H1 (cell line): ENCODE measurements around the gene UTP20. TPM values are rescaled to one million over a fixed set of nuclear protein-coding genes. Genes with fewer than 3 reads are reported as not detected.

Source experiments
- CTCF ChIA-PET: fragments of 300-600 bp; sonication (Branson Sonifier 250); formaldehyde crosslinking; loops from one replicate; lab custom pipeline; 2021; ENCODE audit not compliant: partially characterized antibody; lab: Charles Lee
- POLR2A ChIA-PET: fragments of 300-600 bp; sonication (Branson Sonifier 250); formaldehyde crosslinking; loops from one replicate; lab custom pipeline; 2021; ENCODE audit warnings: inconsistent platforms; ENCODE audit not compliant: partially characterized antibody; lab: Charles Lee
- DNase-seq, 2 experiments: peaks; one replicate each; pipeline versions ENCODE4 v3.0.0 to v3.0.0-alpha.2; 2010 to 2022; ENCODE audit warnings: low spot score in 2 of 2, low read depth in 1 of 2, mixed read lengths in 1 of 2
- FAIRE-seq: peaks from 2 replicates; lab custom pipeline; 2011; peaks lifted over from hg19 to GRCh38; lab: Jason Lieb, UNC
- H2AFZ ChIP-seq: 2 replicates; pipeline ENCODE4 v1.8.1; 2012; ENCODE audit warnings: low read length, inconsistent platforms
- H2AK5ac ChIP-seq: 2 replicates; pipeline ENCODE4 v1.6.1; 2013; ENCODE audit warnings: low read depth, low read length
- H2BK120ac ChIP-seq: replicated peaks from 2 replicates; pipeline ENCODE3; 2013; ENCODE audit warnings: low read depth, low read length, inconsistent platforms
- H2BK12ac ChIP-seq: 2 replicates; pipeline ENCODE4 v1.6.1; 2013; ENCODE audit warnings: low read depth, low read length
- H2BK15ac ChIP-seq: 2 replicates; pipeline ENCODE4 v1.6.1; 2013; ENCODE audit warnings: low read length
- H2BK20ac ChIP-seq: 2 replicates; pipeline ENCODE4 v1.6.1; 2013; ENCODE audit warnings: low read length
- H2BK5ac ChIP-seq: 2 replicates; pipeline ENCODE4 v1.6.1; 2013; ENCODE audit warnings: low read depth, low read length
- H3K14ac ChIP-seq: 2 replicates; pipeline ENCODE4 v1.6.1; 2013; ENCODE audit warnings: inconsistent platforms; ENCODE audit not compliant: insufficient read length
- H3K18ac ChIP-seq: 2 replicates; pipeline ENCODE4 v1.6.1; 2013; ENCODE audit warnings: low read length; ENCODE audit errors: extremely low read depth
- H3K23ac ChIP-seq: 2 replicates; pipeline ENCODE4 v1.6.1; 2013; ENCODE audit warnings: inconsistent platforms; ENCODE audit not compliant: insufficient read length
- H3K23me2 ChIP-seq: 2 replicates; pipeline ENCODE4 v1.6.1; 2013; ENCODE audit warnings: low read depth, low read length
- H3K27ac ChIP-seq: 2 replicates; pipeline ENCODE4 v1.6.1; 2011; ENCODE audit warnings: low read depth, low read length, inconsistent platforms
- H3K27me3 ChIP-seq, 4 experiments: replicated peaks in 1 of 4; 1 replicate in 1 of 4; 2 replicates in 3 of 4; pipeline versions ENCODE4 v1.6.1 to v1.8.1; 2011 to 2013; ENCODE audit warnings: low read length in 3 of 4, mild to moderate bottlenecking in 3 of 4, inconsistent platforms in 2 of 4, mixed read lengths in 2 of 4, moderate library complexity in 1 of 4; ENCODE audit not compliant: control insufficient read depth in 3 of 4, insufficient read depth in 3 of 4; ENCODE audit errors: extremely low read depth in 1 of 4
- H3K36me3 ChIP-seq, 4 experiments: 2 replicates each; pipeline versions ENCODE4 v1.6.1 to v1.8.1; 2011 to 2013; ENCODE audit warnings: mild to moderate bottlenecking in 4 of 4, low read length in 3 of 4, moderate library complexity in 2 of 4, control low read depth in 1 of 4, inconsistent platforms in 1 of 4; ENCODE audit not compliant: insufficient read depth in 4 of 4, control insufficient read depth in 2 of 4
- H3K4ac ChIP-seq: replicated peaks from 2 replicates; pipeline ENCODE3; 2013; ENCODE audit warnings: low read length, low read depth, mixed read lengths, inconsistent platforms; ENCODE audit not compliant: insufficient read length
- H3K4me1 ChIP-seq, 4 experiments: replicated peaks in 1 of 4; 1 replicate in 1 of 4; 2 replicates in 3 of 4; pipeline versions ENCODE4 v1.6.1 to v1.8.1; 2011 to 2013; ENCODE audit warnings: low read length in 3 of 4, inconsistent platforms in 2 of 4, mixed read lengths in 1 of 4; ENCODE audit not compliant: insufficient read depth in 4 of 4, control insufficient read depth in 3 of 4
- H3K4me2 ChIP-seq, 2 experiments: 2 replicates each; pipeline versions ENCODE4 v1.6.1 to v1.8.1; 2011 to 2013; ENCODE audit warnings: low read depth in 2 of 2, low read length in 2 of 2, control low read depth in 1 of 2, inconsistent platforms in 1 of 2, mild to moderate bottlenecking in 1 of 2; ENCODE audit not compliant: insufficient read depth in 1 of 2
- H3K4me3 ChIP-seq, 4 experiments: fragments of 200-600, 300-600 bp in 1 of 4; sonication (generic), shearing (Covaris generic), sonication (Bioruptor Twin) in 1 of 4; 2 replicates each; pipeline versions ENCODE4 v1.5.1 to v1.8.1; 2011 to 2016; ENCODE audit warnings: low read length in 4 of 4, low read depth in 3 of 4, control low read depth in 2 of 4, inconsistent platforms in 2 of 4, mild to moderate bottlenecking in 2 of 4, mixed read lengths in 1 of 4, moderate library complexity in 1 of 4; ENCODE audit not compliant: insufficient read depth in 2 of 4; ENCODE audit errors: extremely low read depth in 1 of 4
- H3K56ac ChIP-seq: replicated peaks from 2 replicates; pipeline ENCODE3; 2013; ENCODE audit warnings: low read depth, mild to moderate bottlenecking, mixed read lengths, low read length, inconsistent platforms; ENCODE audit not compliant: insufficient read length
- H3K79me1 ChIP-seq: 2 replicates; pipeline ENCODE4 v1.6.1; 2013; ENCODE audit warnings: low read depth, low read length, control low read depth
- H3K79me2 ChIP-seq, 2 experiments: 2 replicates each; pipeline versions ENCODE4 v1.6.1 to v1.8.1; 2012 to 2013; ENCODE audit warnings: low read length in 2 of 2, mild to moderate bottlenecking in 2 of 2, inconsistent platforms in 1 of 2; ENCODE audit not compliant: insufficient read depth in 2 of 2, control insufficient read depth in 1 of 2
- H3K9ac ChIP-seq, 4 experiments: replicated peaks in 1 of 4; 1 replicate in 1 of 4; 2 replicates in 3 of 4; pipeline versions ENCODE4 v1.6.1 to v1.8.1; 2011 to 2013; ENCODE audit warnings: low read depth in 3 of 4, low read length in 3 of 4, control low read depth in 2 of 4, mild to moderate bottlenecking in 2 of 4, moderate library complexity in 2 of 4, inconsistent platforms in 1 of 4; ENCODE audit errors: extremely low read depth in 1 of 4
- H3K9me3 ChIP-seq, 2 experiments: 2 replicates each; pipeline versions ENCODE4 v1.6.1 to v1.8.1; 2012 to 2013; ENCODE audit warnings: mild to moderate bottlenecking in 2 of 2, moderate library complexity in 2 of 2, control low read depth in 1 of 2, inconsistent platforms in 1 of 2, low read depth in 1 of 2, low read length in 1 of 2, mixed read lengths in 1 of 2; ENCODE audit not compliant: insufficient read depth in 2 of 2
- H4K20me1 ChIP-seq, 2 experiments: replicated peaks in 1 of 2; 2 replicates each; pipeline versions ENCODE3 to v1.8.1; 2011 to 2013; ENCODE audit warnings: inconsistent platforms in 2 of 2, low read length in 2 of 2, mild to moderate bottlenecking in 1 of 2; ENCODE audit not compliant: insufficient read depth in 2 of 2, control insufficient read depth in 1 of 2
- H4K5ac ChIP-seq: 2 replicates; pipeline ENCODE4 v1.6.1; 2013; ENCODE audit warnings: low read length, low read depth, mixed read lengths, inconsistent platforms; ENCODE audit not compliant: insufficient read length
- H4K8ac ChIP-seq: 2 replicates; pipeline ENCODE4 v1.8.0; 2013; ENCODE audit warnings: mild to moderate bottlenecking, moderate library complexity, low read length, inconsistent platforms; ENCODE audit not compliant: insufficient read depth; ENCODE audit errors: extremely low read depth
- H4K91ac ChIP-seq: replicated peaks from 2 replicates; pipeline ENCODE3; 2013; ENCODE audit warnings: low read length, mixed read lengths, inconsistent platforms; ENCODE audit not compliant: insufficient read length
- CEBPB ChIP-seq: IDR thresholded peaks from 2 replicates; pipeline ENCODE4 v1.6.1; 2012; ENCODE audit warnings: low read depth, low read length
- EGR1 ChIP-seq: IDR thresholded peaks from 2 replicates; pipeline ENCODE4 v1.6.1; 2011; ENCODE audit warnings: low read depth, low read length, borderline replicate concordance
- HDAC6 ChIP-seq: IDR thresholded peaks from one replicate; pipeline ENCODE4 v1.7.1; 2012; ENCODE audit warnings: low read depth, mild to moderate bottlenecking, inconsistent platforms, low read length, moderate library complexity
- POLR2AphosphoS5 ChIP-seq: IDR thresholded peaks from 2 replicates; pipeline ENCODE4 v1.6.1; 2011; ENCODE audit warnings: low read depth, low read length
- RNF2 ChIP-seq: fragments of 200-900, 300-1000 bp; sonication (generic); IDR thresholded peaks from 2 replicates; pipeline ENCODE4 v1.7.1; 2016; ENCODE audit warnings: borderline replicate concordance, low read depth, mild to moderate bottlenecking, antibody characterized with exemption, low read length; ENCODE audit not compliant: poor library complexity, severe bottlenecking; ENCODE audit errors: missing control alignments
- SRF ChIP-seq: IDR thresholded peaks from 2 replicates; pipeline ENCODE4 v1.6.1; 2011; ENCODE audit warnings: mild to moderate bottlenecking, low read depth, low read length, moderate library complexity
- TCF12 ChIP-seq: IDR thresholded peaks from 2 replicates; pipeline ENCODE4 v1.6.1; 2011; ENCODE audit warnings: low read depth, mild to moderate bottlenecking, low read length
- WGBS, 2 experiments: shearing (Covaris generic) in 1 of 2; methylation state at CpG; one replicate each; pipeline versions ENCODE4 v1.1.6 to v1.1.7; 2013 to 2015; ENCODE audit warnings: low lambda C conversion rate in 2 of 2, mixed read lengths in 2 of 2, inconsistent platforms in 1 of 2, low coverage in 1 of 2, missing lambda C conversion rate in 1 of 2; ENCODE audit not compliant: insufficient replicate concordance in 2 of 2, insufficient coverage in 1 of 2, insufficient read length in 1 of 2; ENCODE audit errors: extremely low coverage in 1 of 2, missing lambda C conversion rate in 1 of 2; 5-methylcytosine and 5-hydroxymethylcytosine counted together
- polyA plus RNA-seq, 7 experiments: library from polyadenylated mRNA; depleted of rRNA in 3 of 7; stranded (reverse) in 5 of 7; unstranded in 2 of 7; fragments of >200 nt in 5 of 7; fragments of 200-250 nt in 2 of 7; gene quantifications; 1 replicate in 5 of 7; 2 replicates in 1 of 7; 4 replicates in 1 of 7; pipeline versions ENCODE4 v1.2.1 to v1.2.3, GENCODE V29; 2011 to 2013; ENCODE audit warnings: missing spikeins in 2 of 7, mixed read lengths in 2 of 7
- total RNA-seq: library from RNA; stranded (reverse); fragmentation: NEBNext Ultra II Directional; extraction: Animal tissue kit (Norgen Biotek cat#: 25700); gene quantifications from 2 replicates; pipeline ENCODE4 v1.2.1, GENCODE V29; 2021

Gene UTP20
- total and polyA plus RNA-seq, 2 of the 8 experiments (the other 6 are each of a cell fraction or from before 2014, with no cell fraction given): 8.5 to 48.4 TPM

GRCh38 chr12:101287357-101287756 lies 7.5 kb downstream of the UTP20 start:
- CTCF ChIA-PET: interaction anchor here (1.5 kb wide), 1 partner anchor 114 kb away, joined by 4 read pairs; no protein-coding TSS in a partner anchor
- 87% methylated on average over 3 of the region's 3 CpGs; no CpG with 5 or more reads in 1 of the 2 experiments for WGBS, 2 experiments
- H3K79me2 ChIP-seq: peaks cover 4 to 24% of the 10 kb centered on the region in 2 experiments; a peak in 3 of 4 replicates

More at GRCh38 chr12:101287357-101287756, 7.5 kb downstream of the UTP20 start:
- no peaks in the 10 kb centered on the region for H3K4me1 ChIP-seq
- DNase-seq: no peak
- H3K9ac ChIP-seq: no peak overlapping the region
- H4K20me1 ChIP-seq: peaks cover 1 to 4% of the 10 kb centered on the region in 2 experiments
- H3K56ac ChIP-seq: no peak overlapping the region
- H3K9me3 ChIP-seq: no peaks in the 10 kb centered on the region
- H3K4me3 ChIP-seq: no peak overlapping the region
- H3K27me3 ChIP-seq: no peaks in the 10 kb centered on the region
- FAIRE-seq: no peak
- H3K14ac ChIP-seq: no peak overlapping the region
- no peak overlapping the region for H4K91ac ChIP-seq
- H3K18ac ChIP-seq: no peak overlapping the region
- H3K4ac ChIP-seq: no peak overlapping the region
- no peak overlapping the region for H4K8ac ChIP-seq
- no peak overlapping the region for H4K5ac ChIP-seq
- no peak overlapping the region for H2BK15ac ChIP-seq
- no peaks in the 10 kb centered on the region for H3K23me2 ChIP-seq
- no peak overlapping the region for H2AK5ac ChIP-seq
- no peak overlapping the region for H3K23ac ChIP-seq
- no peak overlapping the region for H2AFZ ChIP-seq
- POLR2A ChIA-PET: no interaction called here
- no peak overlapping the region for H3K27ac ChIP-seq
- H3K79me1 ChIP-seq: no peaks in the 10 kb centered on the region
- H2BK120ac ChIP-seq: no peak overlapping the region
- no peak overlapping the region for H2BK20ac ChIP-seq
- no peak overlapping the region for H2BK12ac ChIP-seq
- no peak overlapping the region for H2BK5ac ChIP-seq
- no peak overlapping the region for H3K4me2 ChIP-seq
- no peak for TF ChIP-seq EGR1
- no peak for TF ChIP-seq POLR2AphosphoS5
- TF ChIP-seq TCF12: no peak
- no peak for TF ChIP-seq CEBPB
- no peak for TF ChIP-seq RNF2
- no peak for TF ChIP-seq HDAC6
- TF ChIP-seq SRF: no peak
- peaks cover 16 to 78% (median 53%) of the 10 kb centered on the region in 4 experiments for H3K36me3 ChIP-seq
